ENCODE measurements around the gene GLRX3.

DNA sequence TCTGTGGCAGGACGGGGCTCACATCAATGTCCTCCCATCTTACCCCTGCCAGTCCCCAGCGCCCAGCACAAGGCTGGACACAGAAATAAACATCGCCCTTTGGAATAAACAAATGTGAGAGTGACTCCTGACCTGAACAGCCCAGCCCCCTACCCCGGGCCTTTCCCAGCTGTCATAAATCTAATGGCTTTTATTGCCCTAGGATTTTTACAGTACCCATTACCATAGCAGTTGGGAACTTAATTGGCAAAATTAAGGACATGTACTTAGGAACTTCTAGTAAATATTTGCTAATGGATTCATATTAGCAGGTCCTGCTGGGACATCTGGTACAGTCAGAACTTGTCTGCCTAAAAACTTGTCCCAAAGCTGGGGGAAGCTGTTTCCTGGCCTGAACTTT, 76.6 kb downstream of the GLRX3 start:
- TF ChIP-seq EZH2 (IDR thresholded peaks at IDR 0.05; ENCODE audit: borderline replicate concordance, low read depth, low read length, severe bottlenecking) = no peak
- TF ChIP-seq, protein P1, sequence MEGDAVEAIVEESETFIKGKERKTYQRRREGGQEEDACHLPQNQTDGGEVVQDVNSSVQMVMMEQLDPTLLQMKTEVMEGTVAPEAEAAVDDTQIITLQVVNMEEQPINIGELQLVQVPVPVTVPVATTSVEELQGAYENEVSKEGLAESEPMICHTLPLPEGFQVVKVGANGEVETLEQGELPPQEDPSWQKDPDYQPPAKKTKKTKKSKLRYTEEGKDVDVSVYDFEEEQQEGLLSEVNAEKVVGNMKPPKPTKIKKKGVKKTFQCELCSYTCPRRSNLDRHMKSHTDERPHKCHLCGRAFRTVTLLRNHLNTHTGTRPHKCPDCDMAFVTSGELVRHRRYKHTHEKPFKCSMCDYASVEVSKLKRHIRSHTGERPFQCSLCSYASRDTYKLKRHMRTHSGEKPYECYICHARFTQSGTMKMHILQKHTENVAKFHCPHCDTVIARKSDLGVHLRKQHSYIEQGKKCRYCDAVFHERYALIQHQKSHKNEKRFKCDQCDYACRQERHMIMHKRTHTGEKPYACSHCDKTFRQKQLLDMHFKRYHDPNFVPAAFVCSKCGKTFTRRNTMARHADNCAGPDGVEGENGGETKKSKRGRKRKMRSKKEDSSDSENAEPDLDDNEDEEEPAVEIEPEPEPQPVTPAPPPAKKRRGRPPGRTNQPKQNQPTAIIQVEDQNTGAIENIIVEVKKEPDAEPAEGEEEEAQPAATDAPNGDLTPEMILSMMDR (IDR thresholded peaks at IDR 0.05; ENCODE audit: borderline replicate concordance, extremely low read depth, low read length, poor library complexity, severe bottlenecking) = no peak
